GM19468 (cell line): Measurements from ENCODE around the gene ADAMTS3.
"Not testable (repeated sequence)": the region's sequence is repeated elsewhere in the genome, so short reads cannot be mapped to it uniquely, and the experiment has no call there.

ENCODE experiments used
- ATAC-seq: cut with Tn5 transposase; IDR thresholded peaks from one replicate; pipeline ENCODE4 v1.9.1; 2021; ENCODE audit warnings: mild to moderate bottlenecking, moderate library complexity, moderate number of reproducible peaks; ENCODE audit not compliant: unreplicated experiment; ENCODE audit errors: extremely low read depth

Gene ADAMTS3

DNA sequence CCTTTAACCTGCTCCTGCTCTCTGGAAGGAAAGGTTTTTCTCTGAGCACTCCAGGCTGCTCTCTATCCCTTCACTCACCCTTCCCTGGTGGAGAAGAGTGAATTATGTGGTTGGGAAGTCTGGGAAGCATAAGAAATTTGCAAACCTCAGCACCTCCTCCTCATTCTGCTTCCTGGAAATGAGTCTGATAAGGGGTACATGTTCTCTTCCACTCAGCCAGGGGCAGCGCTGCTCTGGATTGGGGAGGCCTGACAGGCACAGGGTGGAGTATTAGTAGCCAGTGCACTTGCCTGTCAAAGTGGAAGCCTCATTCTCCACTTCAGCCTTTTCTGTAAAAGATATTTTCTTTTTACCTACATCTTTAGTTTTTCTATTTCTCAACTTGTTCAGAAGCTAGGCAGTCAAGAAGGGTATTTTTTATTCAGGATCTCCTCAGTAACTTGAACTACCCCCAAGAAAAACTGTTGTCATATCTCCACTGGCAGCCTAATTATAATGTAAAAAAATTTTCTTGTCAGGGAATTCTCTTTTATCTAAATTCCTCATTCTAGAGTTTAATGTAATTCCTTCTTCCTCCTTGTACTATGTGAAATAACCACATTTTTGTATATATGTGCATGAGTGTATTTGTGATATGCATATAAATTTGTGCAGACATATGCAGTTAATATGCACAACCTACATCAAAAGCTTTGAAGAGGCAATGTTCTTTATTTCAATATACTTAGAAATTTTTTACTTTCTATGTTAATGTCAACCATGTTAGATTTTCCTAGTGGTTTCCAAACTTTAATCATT lies 15.3 kb downstream of the ADAMTS3 start:
- ATAC-seq = no peak

DNA sequence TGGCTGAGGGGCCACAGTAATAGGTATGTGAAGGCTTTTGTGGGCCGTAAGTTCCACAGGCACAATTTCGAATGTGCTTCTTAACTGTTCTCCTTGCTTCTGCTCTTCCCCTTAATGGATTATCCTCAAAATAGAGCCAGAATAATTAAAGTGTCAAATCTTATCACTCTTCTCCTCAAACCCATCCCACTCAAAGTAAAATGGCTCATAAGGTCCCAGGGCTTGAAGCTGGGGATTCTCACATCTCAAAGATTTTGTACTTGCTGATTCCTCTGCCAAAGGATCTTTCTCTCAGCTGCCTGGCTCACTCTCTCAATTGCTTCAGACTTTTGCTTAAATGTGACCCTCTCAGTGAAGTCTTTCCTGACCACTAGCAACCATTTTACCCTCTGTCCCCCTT lies 16.6 kb downstream of the ADAMTS3 start:
- no peak for ATAC-seq

DNA sequence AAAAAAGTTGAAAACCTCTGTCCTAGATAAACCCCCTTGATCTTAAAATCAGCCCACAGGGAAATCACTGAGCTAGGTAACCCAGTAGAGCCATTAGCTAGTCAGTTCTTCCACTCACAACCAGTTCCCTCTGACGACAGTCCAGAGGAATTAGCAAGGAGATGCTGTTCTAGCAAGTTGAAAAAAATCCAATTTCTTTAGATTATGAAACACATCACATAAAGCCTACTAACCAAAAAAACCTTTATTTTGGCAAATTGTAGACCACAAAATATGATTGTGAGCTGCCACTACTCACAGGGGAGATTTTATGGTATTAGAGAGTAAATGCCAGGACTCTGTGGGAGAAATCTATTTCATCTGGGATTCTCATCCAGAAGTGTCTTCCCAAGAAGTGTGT lies 22.6 kb downstream of the ADAMTS3 start:
- no peak for ATAC-seq

DNA sequence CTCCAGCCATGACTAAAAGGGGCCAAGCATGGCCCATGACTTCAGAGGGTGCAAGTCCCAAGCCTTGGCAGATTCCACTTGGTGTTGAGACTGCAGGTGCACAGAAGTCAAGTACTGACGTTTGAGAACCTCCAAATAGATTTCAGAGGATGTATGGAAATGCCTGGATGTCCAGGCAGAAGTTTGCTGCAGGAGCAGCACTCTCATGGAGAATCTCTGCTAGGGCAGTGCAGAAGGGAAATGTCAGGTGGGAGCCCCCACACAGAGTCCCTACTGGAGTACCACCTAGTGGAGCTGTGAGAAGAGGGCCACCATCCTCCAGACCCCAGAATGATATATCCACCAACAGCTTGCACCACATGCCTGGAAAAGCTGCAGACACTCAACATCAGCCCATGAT lies 28.3 kb downstream of the ADAMTS3 start:
- not testable (repeated sequence) for ATAC-seq

DNA sequence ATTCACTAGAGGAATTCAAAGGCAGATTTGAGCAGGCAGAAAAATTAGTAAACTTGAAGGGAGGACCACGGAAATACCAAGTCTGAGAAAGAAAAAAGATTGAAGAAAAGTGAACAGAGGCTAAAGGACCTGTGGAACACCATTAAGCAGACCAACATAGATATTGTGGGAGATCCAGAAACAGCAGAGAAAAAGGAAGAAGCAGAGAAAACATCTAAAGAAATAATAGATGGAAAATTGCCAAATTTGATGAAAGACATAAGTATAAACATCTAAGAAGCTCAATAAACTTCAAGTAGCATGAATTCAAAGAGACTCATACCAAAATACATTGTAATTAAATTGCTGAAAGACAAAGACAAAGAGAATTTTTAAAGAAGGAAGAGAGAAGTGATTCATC lies 31.0 kb downstream of the ADAMTS3 start:
- ATAC-seq = no peak

DNA sequence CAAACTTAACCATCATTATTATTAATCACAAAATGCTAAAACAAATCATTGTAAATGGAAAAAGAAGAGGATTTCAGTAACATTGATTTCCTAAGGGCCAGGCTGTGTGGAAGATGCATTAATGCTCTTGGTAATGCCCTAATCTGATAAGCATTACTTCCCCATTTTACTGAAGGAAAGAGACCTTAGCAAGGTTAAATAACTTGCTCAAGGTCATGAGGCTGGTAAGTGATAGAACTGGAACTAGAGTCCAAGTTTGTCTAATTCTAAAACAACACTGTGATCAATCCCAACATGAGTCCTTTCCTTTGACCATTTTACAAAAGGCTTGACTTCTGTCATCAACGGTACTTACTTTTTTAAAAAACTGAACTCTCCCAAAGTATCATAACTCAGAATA lies 32.6 kb downstream of the ADAMTS3 start:
- no peak for ATAC-seq

DNA sequence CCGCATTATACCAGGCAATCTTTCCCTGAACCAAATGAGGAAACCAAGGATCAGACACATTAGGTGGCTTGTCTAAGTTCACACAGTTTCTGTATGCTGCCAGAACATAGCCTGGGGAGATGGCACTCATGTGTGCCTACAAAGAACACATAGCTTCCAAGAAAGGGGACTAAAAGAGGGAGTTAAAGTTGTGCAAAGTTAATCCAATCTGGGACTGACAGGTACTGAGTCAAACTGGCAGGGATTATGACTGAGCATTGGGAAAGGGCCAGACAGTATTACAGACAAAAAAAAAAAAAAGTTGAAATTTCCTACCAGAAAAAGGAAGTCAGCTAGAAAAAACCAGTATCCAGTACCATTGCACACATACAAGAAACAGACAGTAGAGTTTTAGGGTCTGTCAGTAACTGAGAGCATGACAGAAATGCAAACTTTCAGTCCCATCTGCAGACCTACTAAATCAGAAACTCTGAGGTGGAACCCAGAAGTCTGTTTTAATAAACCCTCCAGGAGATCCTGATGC lies 37.2 kb downstream of the ADAMTS3 start:
- ATAC-seq = no peak

DNA sequence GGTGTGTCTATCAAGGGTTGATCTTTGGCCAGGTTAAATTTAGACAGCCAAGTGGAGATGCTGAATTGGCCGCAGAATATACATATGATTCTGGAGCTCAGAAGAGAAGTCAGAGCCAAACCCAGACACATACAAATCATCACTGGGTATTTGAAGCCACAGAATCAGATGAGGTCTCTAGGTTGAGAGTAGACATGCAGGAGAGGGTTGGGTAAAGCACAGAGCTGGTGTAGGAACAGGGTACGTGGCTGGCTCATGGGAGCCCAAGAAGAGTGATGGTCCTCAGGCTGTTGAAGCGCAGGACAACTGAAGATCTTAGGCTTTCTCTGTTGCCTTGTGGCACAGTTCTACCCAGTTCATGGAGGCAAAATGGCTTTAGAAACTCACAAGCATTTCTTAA lies 37.7 kb downstream of the ADAMTS3 start:
- ATAC-seq = no peak

DNA sequence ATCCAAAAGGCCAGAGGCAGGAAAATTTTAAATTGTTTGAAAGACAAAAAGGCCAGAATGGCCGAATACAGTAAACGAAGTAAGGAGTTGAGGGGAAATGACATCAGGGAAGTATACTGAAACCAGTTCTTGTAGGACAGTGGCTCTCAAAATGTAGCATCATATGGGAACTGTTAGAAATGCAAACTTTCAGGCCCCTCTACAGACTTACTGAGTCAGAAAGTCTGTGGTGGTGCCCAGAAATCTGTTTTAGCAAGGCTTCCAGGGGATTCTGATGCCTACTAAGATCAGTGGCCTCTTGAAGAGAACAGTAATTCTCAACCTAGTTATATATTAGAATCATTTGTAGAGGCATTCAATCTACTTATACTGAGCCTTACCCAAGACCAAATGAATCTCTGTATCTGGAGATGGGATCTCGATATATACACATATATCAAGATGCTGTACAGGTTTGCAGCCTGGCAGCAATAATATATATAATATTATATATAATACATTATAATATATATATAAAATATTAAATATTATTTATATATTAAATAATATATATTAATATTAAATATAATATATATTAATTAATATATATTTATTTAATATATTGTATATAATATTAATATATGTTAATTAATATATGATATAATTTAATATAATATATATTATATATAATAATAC lies 39.7 kb downstream of the ADAMTS3 start:
- ATAC-seq = no peak

DNA sequence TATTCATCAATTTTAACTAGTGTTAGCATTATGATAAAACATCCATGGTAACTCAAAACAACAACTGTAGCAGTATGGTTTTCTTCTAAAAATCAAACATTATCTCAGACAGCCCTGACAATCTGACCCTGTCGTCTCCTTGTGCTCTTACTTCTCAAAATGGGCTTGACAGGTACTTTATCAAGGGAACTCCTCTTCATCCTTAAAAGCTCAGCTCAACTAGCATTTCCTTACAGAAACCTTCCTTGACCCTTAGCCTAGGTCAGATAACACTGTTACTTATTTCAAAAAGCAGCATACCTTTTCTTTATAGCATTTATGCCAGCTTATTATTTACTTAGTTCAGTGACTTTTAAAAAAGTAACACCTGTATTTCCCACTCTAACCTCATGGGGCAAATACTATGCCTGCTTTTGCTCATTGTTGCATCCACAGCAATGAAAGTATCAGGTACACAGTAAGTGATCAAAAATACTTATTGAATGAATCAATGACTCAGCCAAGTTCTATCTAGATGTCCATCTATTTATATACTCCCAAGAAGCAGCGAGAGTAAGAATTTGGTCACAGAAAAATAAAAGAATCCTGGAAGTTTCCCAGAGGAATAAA lies 41.9 kb downstream of the ADAMTS3 start:
- ATAC-seq = no peak

DNA sequence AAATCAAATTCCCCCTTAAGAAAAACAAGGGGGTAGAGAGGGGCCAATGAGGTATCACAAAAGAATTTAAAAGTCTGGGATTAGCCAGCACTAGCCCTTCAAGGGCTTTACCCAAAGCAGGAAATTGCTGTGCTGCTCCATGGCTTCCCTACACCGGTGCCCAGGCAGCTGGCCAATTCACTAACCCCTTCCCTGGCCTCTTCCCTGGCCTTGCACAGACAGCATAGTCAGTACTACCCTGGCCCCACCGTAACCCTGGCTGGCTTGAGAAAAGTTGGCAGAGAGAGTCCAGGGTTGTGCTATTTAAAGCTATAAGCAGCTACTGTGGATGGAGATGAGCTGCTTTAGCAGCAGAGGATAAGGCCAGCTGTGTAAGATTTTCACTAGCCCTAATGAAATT lies 43.1 kb downstream of the ADAMTS3 start:
- no peak for ATAC-seq

DNA sequence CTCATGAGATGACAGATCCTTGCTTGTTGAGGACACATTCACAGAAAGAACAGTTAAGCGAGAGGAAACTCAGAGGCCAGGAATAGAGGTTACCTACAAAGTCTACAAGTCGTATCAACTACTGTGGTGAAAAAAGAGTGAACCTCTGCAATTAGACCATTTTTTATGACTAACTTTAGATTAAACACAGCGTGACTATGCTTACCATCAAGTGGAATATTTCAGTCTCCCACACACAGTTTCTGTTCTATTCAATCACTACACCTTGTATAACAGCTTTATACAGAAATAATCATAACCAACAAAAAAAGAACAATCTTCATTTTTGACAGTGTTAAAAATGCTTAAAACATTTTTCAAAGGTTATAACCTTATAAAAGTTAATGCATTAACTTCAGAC lies 46.6 kb downstream of the ADAMTS3 start:
- no peak for ATAC-seq

DNA sequence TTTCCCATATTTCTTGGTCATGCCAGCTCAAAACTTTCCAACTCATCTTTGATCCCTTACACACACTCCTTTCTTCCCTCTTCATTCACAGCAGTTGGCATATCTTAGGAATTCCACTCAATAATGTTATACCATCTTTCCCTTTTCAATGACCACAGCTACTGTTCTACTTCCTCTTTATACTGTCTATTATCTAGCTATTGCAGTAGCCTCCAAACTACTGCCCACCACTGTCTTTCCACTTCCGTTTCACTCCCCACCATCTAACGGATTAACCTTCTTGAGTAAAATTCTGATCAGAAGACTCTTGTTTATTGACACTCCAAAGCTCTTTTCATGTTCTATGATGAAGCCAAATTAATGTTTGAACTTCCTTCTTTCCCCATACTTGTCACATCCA lies 55.8 kb downstream of the ADAMTS3 start:
- no peak for ATAC-seq

DNA sequence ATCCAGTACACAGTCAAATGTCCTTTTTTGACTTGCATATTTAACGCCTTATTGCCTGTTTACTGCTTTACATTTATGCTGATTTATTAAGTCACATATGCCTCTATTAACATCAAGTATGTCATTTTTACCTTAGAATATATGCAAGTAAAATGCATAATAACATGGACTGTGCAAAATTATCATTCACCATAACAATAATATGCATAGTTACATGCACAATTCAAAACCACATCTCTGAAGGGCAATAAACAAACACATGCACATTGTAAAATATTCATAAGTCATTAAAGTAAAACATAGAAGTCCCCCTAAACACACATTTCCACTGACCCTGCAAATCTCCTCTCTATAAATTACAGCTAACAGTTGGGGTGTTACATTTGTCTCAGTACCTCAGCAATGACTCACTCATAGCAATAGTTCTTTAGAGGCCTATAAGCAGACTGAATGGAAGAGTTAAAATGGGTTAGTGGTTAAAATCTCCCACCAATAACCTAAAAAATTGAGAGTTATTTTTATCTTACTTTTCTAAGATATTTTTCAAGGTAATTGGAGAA lies 61.1 kb downstream of the ADAMTS3 start:
- no peak for ATAC-seq

DNA sequence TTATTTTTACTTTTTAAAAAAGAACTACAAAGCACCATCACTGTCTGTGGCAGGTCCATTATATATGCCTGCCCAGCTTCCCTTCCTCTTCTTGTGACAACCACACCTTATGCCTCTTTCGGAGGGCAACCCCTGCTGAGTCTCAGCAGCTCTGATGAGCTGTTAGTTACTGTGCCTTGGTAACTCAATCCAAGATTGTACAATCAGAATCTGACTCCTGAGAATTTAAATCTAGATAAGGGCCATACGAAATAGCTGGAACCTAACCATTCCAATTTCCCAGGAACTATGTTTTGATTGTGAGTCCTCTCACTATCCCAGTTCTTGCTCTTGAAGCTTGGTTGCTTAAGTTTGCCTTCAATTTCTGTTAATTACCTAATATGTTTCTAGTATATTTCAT lies 61.9 kb downstream of the ADAMTS3 start:
- ATAC-seq = no peak

DNA sequence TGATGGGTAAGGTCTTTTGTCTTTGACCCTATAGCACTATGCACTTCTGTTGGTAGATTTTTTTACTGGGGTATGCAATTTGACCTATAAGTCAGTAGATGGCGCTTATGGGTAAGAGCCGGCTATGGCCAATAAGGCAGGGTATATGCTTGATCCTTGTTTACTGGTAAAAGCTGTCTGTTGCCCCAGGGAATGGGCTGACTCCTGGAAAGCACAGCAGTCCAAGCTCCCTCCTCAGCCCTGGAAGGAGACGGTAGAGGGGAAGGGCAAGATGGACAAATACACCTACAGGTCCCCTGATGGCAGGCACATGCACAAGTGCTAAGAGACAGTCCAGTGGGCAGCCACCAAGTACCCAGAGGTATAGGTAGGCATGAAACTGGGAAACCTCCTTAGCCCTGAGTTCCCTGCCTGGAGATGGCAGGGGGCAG lies 63.7 kb downstream of the ADAMTS3 start:
- ATAC-seq = no peak

DNA sequence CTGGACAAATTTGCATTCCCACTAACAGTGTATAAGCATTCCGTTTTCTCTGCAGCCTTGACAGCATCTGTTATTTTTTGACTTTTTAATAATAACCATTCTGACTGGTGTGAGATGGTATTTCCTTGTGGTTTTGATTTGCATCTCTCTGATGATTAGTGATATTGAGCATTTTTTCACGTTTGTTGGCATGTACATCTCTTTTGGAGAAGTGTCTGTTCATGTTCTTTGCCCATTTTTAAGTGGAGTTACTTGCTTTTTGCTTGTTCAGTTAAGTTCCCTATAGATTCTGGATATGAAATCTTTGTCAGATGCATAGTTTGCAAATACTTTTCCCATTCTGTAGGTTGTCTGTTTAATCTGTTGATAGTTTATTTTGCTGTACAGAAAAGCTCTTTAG lies 68.8 kb downstream of the ADAMTS3 start:
- no peak for ATAC-seq

DNA sequence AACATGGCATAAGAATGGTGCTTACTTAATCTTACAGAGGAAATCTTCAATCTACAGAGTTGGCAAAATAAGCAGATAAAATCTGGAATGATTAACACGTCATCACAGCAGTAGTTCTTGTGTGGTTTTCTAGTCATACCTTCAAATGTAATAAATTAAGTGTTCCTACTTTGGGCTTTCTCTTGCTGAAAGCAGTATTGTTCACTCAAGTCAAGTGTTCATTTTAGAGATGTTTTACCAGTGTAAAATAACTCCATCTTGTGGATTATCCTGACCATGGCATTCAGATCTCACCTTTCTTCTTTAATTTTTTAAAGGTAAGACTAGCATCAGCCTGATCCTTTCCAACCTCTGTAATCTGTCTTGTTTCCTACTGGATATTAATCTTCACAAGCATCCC lies 72.9 kb downstream of the ADAMTS3 start:
- no peak for ATAC-seq

DNA sequence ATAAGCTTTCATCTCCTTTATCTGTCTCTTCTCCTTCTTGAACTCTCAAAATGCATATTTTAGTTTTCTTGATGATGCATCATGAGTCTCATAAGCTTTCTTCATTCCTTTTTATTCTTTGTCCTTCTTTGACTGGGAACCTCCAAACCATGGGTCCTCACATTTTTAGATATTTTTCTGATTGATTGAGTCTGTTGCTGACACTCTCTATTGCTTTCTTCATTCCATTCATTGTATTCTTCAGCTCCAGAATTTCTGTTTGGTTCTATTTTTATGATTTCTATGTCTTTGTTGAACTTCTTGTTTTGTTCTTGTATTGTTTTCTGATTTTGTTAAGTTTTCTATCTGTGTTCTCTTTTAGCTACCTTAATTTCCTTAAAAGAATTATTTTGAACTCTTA lies 74.9 kb downstream of the ADAMTS3 start:
- ATAC-seq = no peak

DNA sequence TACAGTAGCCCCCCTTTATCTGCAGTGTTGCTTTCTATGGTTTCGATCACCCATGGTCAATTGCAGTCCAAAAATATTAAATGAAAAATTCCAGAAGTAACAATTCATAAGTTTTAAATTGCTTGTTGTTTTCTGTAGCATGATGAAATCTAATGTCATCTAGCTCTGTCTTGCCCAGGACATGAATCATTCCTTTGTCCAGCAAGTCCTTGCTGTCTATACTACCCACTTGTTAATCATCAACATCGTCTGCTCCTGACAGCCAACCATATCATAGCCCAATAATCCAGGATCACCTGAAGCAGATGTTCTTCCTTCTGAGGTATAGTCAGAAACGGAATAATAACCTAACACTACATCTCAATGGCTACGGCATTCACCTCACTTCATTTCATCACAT lies 79.8 kb downstream of the ADAMTS3 start:
- ATAC-seq = no peak

DNA sequence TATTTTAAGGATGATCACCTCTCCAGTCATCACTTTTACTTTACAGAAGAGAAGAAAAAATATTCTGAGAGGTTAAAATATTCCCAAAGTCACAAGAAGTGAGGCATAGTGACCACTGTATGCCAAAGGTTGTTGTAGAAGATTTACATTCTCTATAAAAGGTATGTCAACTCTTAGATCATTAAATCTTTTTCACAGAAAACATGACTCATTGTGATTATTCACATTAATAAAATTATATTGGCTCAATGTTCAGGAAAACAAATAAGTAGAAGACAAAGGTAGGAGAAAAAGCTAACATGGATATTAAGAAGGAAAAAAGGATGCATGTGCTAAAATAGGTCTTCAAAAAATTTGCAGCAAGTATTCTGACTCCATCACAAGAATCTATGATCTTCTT lies 82.0 kb downstream of the ADAMTS3 start:
- no peak for ATAC-seq
